ENCODE data around the gene COQ7.

The COQ7 gene

DNA sequence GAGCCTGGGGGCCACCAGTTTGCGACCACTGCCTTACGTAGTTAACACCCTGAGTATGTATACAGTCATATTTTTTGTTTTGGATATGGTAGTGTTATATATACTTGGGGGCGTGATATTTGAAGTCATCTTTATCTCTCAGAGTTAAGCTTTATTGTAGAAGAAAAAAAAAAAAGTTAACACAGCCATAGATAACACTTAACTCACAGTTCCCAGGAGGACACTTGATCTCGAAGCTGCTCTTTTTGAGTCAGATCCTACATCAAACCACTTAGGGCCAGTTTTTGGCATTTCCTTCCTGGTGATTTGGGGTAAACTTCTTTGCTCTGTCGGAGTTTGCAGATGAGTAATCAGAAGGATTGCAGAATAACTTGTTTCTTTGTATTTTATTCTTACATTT lies 52.1 kb downstream of the COQ7 start:
- Histone ChIP-seq H3K9ac (ENCODE audit: low read length in 5 of 5) (peak overlapping the region; percentile 26 to 88 (median 69)), H3K27ac (ENCODE audit: low read depth, low read length) (peak overlapping the region; percentile 98), H3K4me1 (ENCODE audit: control insufficient read depth in 5 of 5, insufficient read depth in 5 of 5, low read length in 5 of 5) (peaks cover 13 to 72% (median 66%) of the 10 kb centered on the region in 5 donors), H3K4me3 (ENCODE audit: low read depth in 1 of 5, low read length in 5 of 5) (peak overlapping the region in 4 of 5 donors; percentile 51 to 78 (median 64)), H3K9me3 (ENCODE audit: control insufficient read depth in 5 of 5, low read length in 5 of 5) (no peaks in the 10 kb centered on the region), H3K27me3 (ENCODE audit: control insufficient read depth in 5 of 5, insufficient read depth in 4 of 5, low read length in 5 of 5) (no peaks in the 10 kb centered on the region), H3K36me3 (ENCODE audit: control insufficient read depth in 5 of 5, insufficient read depth in 5 of 5, low read length in 5 of 5) (peaks cover 0 to 41% (median 25%) of the 10 kb centered on the region in 5 donors)

DNA sequence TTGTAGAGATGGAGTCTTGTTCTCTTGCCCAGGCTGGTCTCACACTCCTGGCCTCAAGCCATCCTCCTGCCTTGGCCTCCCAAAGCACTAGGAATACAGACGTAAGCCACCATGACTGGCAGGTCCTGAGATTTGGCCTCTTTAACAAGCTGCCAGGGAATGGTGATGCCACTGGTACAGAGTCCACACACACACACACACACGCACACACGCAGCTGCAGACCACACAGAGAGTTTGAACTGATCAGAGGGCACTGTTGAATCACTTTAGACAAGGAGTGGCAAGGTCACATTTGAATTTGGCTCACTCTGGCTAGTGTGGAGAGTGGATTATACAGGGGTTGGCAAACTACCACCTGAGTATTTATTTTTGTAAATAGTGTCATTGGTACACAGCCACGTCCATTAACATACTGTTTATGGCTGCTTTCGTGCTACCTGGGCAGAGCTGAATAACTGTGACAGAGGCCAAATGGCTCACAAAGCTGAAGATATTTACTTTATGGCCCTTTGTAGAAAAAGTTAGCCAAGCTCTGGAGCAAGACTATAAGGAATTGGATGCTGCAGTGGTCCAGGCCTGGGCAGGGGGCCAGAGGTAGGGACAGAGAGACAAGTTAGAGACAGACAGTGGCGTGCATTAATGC lies 56.2 kb downstream of the COQ7 start:
- peaks cover 3 to 45% (median 34%) of the 10 kb centered on the region in 5 donors for H3K4me1 ChIP-seq (ENCODE audit: control insufficient read depth in 5 of 5, insufficient read depth in 5 of 5, low read length in 5 of 5)
- H3K9ac ChIP-seq (ENCODE audit: low read length in 5 of 5) = no peak overlapping the region
- H3K36me3 ChIP-seq (ENCODE audit: control insufficient read depth in 5 of 5, insufficient read depth in 5 of 5, low read length in 5 of 5) = peaks cover 0 to 22% (median 9%) of the 10 kb centered on the region in 5 donors
- peaks cover 0 to 3% (median 0%) of the 10 kb centered on the region in 5 donors for H3K9me3 ChIP-seq (ENCODE audit: control insufficient read depth in 5 of 5, low read length in 5 of 5)
- H3K27ac ChIP-seq (ENCODE audit: low read depth, low read length) = no peak overlapping the region
- no peaks in the 10 kb centered on the region for H3K27me3 ChIP-seq (ENCODE audit: control insufficient read depth in 5 of 5, insufficient read depth in 4 of 5, low read length in 5 of 5)
- no peak overlapping the region for H3K4me3 ChIP-seq (ENCODE audit: low read depth in 1 of 5, low read length in 5 of 5)

DNA sequence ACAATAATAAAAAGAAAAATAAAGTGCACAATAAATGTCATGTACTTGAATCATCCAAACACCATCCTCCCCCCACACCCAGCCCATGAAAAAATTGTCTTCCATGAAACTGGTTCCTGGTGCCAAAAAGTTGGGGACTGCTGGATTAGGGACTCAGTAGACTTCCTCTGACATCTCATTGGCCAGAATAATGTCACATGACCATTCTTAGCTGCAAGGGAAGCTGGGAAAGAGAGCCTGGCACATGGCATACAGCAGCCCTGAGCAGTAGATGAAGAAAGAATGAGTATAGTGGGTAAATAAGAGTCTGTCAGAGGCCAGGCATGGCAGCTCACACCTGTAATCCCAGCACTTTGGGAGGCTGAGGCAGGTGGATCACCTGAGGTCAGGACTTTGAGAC lies 58.9 kb downstream of the COQ7 start:
- Histone ChIP-seq H3K36me3 (ENCODE audit: control insufficient read depth in 5 of 5, insufficient read depth in 5 of 5, low read length in 5 of 5) (peaks cover 0 to 14% (median 7%) of the 10 kb centered on the region in 5 donors), H3K4me3 (ENCODE audit: low read depth in 1 of 5, low read length in 5 of 5) (no peak overlapping the region), H3K27me3 (ENCODE audit: control insufficient read depth in 5 of 5, insufficient read depth in 4 of 5, low read length in 5 of 5) (no peaks in the 10 kb centered on the region), H3K9ac (ENCODE audit: low read length in 5 of 5) (no peak overlapping the region), H3K4me1 (ENCODE audit: control insufficient read depth in 5 of 5, insufficient read depth in 5 of 5, low read length in 5 of 5) (peaks cover 1 to 48% (median 40%) of the 10 kb centered on the region in 5 donors), H3K9me3 (ENCODE audit: control insufficient read depth in 5 of 5, low read length in 5 of 5) (peaks cover 0 to 3% (median 0%) of the 10 kb centered on the region in 5 donors), H3K27ac (ENCODE audit: low read depth, low read length) (no peak overlapping the region)

DNA sequence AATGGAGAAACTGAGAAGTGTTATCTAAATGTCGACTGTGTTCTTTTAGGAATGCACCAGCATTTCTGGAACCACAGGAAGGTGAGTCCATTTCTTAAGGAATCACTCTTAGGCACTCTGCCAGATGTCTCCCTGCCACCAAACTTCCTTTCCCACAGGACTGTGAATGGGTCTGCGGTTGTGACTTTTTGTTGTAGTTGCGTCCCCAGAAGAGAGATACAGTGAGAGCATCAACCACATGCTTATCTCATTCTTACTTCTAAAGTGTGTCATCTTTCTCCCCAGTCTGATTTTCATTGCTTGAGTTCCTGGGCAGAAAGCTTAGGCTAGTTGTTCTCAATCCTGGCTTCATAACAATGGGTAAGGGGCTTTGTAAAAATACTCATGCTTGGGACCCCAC lies 59.8 kb downstream of the COQ7 start:
- Histone ChIP-seq H3K9me3 (ENCODE audit: control insufficient read depth in 5 of 5, low read length in 5 of 5) (peaks cover 0 to 3% (median 0%) of the 10 kb centered on the region in 5 donors), H3K27me3 (ENCODE audit: control insufficient read depth in 5 of 5, insufficient read depth in 4 of 5, low read length in 5 of 5) (no peaks in the 10 kb centered on the region), H3K9ac (ENCODE audit: low read length in 5 of 5) (no peak overlapping the region), H3K27ac (ENCODE audit: low read depth, low read length) (no peak overlapping the region), H3K4me3 (ENCODE audit: low read depth in 1 of 5, low read length in 5 of 5) (no peak overlapping the region), H3K4me1 (ENCODE audit: control insufficient read depth in 5 of 5, insufficient read depth in 5 of 5, low read length in 5 of 5) (peaks cover 3 to 50% (median 42%) of the 10 kb centered on the region in 5 donors), H3K36me3 (ENCODE audit: control insufficient read depth in 5 of 5, insufficient read depth in 5 of 5, low read length in 5 of 5) (peaks cover 0 to 10% (median 0%) of the 10 kb centered on the region in 5 donors)

DNA sequence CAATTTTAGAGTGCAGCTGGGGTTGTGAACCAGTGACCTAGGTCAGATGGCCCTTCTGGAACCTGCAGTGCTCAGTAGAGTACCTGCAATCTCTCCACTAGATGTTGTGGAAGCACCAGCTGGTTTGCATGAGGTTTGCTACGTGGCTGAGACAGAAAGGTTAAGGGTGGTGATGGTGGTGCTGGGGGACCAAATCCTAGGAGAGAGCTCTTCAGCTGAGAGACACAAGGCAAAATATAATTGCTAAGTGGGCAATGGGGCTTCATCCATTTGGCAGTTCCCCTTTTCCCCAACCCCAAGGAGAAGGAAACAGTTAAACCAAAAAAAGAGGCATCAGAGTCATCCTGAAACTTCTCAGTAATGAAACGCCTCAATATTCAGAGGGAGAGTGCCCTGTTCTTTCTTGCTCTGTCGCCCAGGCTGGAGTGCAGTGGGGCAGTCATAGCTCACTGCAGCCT lies 60.3 kb downstream of the COQ7 start:
- Histone ChIP-seq H3K9me3 (ENCODE audit: control insufficient read depth in 5 of 5, low read length in 5 of 5) (peaks cover 0 to 3% (median 0%) of the 10 kb centered on the region in 5 donors), H3K9ac (ENCODE audit: low read length in 5 of 5) (no peak overlapping the region), H3K4me1 (ENCODE audit: control insufficient read depth in 5 of 5, insufficient read depth in 5 of 5, low read length in 5 of 5) (peaks cover 3 to 53% (median 39%) of the 10 kb centered on the region in 5 donors), H3K27me3 (ENCODE audit: control insufficient read depth in 5 of 5, insufficient read depth in 4 of 5, low read length in 5 of 5) (no peaks in the 10 kb centered on the region), H3K27ac (ENCODE audit: low read depth, low read length) (no peak overlapping the region), H3K36me3 (ENCODE audit: control insufficient read depth in 5 of 5, insufficient read depth in 5 of 5, low read length in 5 of 5) (peaks cover 0 to 10% (median 0%) of the 10 kb centered on the region in 5 donors), H3K4me3 (ENCODE audit: low read depth in 1 of 5, low read length in 5 of 5) (no peak overlapping the region)

DNA sequence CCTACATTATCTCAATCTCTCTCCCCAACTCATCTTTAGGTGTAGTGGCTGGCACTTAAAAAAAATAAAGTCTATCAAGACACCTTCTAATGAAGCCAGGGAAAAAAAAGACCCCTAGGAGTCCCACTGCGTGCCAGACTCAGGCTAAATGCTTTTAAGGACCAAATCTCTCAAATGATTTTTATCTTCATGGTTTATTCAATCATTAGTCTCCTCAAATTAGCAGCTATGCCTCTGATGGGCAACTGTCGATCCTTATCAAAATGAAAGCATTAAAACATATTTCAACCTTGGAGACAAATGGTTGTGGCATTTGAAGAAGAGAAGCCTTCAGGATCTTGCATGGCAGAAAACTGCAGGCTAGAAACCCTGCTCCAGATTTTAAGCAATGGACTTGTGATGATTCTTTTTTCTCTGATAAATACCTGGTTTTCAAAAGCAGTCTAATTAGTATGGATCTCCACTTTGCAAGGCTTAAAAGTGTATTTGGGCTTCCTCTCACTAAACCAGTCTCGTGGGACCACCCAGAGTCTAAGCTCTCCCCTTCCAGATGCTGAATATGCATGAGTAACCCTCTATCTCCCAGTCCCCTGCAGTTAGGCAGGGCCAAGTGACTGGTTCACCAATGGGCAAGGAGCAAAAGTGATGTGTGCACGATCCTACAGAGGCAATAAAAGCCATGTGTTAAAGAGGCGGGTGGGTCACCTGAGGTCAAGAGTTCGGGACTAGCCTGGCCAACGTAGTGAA lies 61.2 kb downstream of the COQ7 start:
- Histone ChIP-seq H3K9ac (ENCODE audit: low read length in 5 of 5) (no peak overlapping the region), H3K36me3 (ENCODE audit: control insufficient read depth in 5 of 5, insufficient read depth in 5 of 5, low read length in 5 of 5) (peaks cover 0 to 7% (median 0%) of the 10 kb centered on the region in 5 donors), H3K9me3 (ENCODE audit: control insufficient read depth in 5 of 5, low read length in 5 of 5) (peaks cover 0 to 3% (median 0%) of the 10 kb centered on the region in 5 donors), H3K27me3 (ENCODE audit: control insufficient read depth in 5 of 5, insufficient read depth in 4 of 5, low read length in 5 of 5) (no peaks in the 10 kb centered on the region), H3K27ac (ENCODE audit: low read depth, low read length) (no peak overlapping the region), H3K4me1 (ENCODE audit: control insufficient read depth in 5 of 5, insufficient read depth in 5 of 5, low read length in 5 of 5) (peaks cover 3 to 53% (median 39%) of the 10 kb centered on the region in 5 donors), H3K4me3 (ENCODE audit: low read depth in 1 of 5, low read length in 5 of 5) (no peak overlapping the region)

All from subcutaneous abdominal adipose tissue (tissue), 5 donors.